ENCODE data around the gene TSPO.

DNA sequence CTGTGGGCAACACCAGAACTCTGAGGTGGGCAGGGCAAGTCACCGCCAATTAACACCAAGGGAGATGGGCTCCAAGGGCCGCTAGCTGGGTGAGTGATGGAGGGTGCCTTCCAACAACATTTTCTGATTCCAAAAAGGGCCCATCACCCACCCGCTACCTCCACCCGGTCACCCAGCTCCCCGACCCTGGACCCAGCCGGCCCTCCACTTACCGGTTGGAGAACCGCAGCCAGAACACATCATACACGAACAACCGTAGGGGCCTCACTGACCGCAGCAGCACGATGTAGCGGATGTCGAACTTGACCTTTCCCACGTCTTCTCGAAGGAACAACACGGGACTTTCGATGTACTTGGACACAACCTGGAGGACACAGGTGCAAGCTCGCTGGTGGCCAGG is 20.8 kb downstream of the TSPO start:
- TF ChIP-seq, protein P1, sequence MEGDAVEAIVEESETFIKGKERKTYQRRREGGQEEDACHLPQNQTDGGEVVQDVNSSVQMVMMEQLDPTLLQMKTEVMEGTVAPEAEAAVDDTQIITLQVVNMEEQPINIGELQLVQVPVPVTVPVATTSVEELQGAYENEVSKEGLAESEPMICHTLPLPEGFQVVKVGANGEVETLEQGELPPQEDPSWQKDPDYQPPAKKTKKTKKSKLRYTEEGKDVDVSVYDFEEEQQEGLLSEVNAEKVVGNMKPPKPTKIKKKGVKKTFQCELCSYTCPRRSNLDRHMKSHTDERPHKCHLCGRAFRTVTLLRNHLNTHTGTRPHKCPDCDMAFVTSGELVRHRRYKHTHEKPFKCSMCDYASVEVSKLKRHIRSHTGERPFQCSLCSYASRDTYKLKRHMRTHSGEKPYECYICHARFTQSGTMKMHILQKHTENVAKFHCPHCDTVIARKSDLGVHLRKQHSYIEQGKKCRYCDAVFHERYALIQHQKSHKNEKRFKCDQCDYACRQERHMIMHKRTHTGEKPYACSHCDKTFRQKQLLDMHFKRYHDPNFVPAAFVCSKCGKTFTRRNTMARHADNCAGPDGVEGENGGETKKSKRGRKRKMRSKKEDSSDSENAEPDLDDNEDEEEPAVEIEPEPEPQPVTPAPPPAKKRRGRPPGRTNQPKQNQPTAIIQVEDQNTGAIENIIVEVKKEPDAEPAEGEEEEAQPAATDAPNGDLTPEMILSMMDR (IDR thresholded peaks at IDR 0.05): no peak
- no peak for TF ChIP-seq EZH2phosphoT487 (IDR thresholded peaks at IDR 0.05)
